ENCODE data around the gene PCAT6. TPM values are rescaled to one million over a fixed set of nuclear protein-coding genes. Genes with fewer than 3 reads are reported as not detected.

Gene PCAT6
- total RNA-seq, 4 donors from 2014 or later: 0.57 to 1.2 (median 1.1) TPM

DNA sequence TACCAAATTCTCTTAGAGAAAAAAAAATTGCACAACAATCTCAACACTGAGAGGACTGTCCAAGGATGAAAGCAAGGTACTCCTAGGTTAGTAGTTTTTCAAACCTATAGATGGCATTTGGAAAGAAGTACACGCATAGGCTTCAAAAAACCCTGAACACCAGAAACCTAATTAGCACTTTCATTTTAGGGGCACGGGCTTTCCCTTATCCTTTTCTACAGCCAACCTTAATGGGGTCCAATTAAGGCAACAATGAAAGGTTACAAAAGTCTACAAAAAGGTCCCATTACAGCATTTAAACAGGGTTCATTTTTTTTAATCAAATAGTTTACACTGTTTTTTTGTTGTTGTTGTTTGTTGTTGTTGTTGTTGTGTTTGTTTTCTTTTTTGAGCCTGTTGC lies 8.7 kb upstream of the PCAT6 start:
- intact Hi-C loops (cut with DNase I): no loop called here
- no peaks in the 10 kb centered on the region for H3K9me3 ChIP-seq
- TF ChIP-seq, protein P1, sequence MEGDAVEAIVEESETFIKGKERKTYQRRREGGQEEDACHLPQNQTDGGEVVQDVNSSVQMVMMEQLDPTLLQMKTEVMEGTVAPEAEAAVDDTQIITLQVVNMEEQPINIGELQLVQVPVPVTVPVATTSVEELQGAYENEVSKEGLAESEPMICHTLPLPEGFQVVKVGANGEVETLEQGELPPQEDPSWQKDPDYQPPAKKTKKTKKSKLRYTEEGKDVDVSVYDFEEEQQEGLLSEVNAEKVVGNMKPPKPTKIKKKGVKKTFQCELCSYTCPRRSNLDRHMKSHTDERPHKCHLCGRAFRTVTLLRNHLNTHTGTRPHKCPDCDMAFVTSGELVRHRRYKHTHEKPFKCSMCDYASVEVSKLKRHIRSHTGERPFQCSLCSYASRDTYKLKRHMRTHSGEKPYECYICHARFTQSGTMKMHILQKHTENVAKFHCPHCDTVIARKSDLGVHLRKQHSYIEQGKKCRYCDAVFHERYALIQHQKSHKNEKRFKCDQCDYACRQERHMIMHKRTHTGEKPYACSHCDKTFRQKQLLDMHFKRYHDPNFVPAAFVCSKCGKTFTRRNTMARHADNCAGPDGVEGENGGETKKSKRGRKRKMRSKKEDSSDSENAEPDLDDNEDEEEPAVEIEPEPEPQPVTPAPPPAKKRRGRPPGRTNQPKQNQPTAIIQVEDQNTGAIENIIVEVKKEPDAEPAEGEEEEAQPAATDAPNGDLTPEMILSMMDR (IDR thresholded peaks at IDR 0.05): no peak
- no peak for TF ChIP-seq POLR2A (IDR thresholded peaks at IDR 0.05)
- peaks cover 0 to 12% (median 0%) of the 10 kb centered on the region in 3 donors for H3K36me3 ChIP-seq
- H3K4me1 ChIP-seq: peaks cover 0 to 79% (median 19%) of the 10 kb centered on the region in 3 donors
- DNase-seq: no peak
- 68 to 91% methylated on average over 2 of the region's 2 CpGs for whole genome bisulfite sequencing, 2 donors
- H3K4me3 ChIP-seq: no peak overlapping the region
- no peak overlapping the region for H3K27ac ChIP-seq
- no peaks in the 10 kb centered on the region for H3K27me3 ChIP-seq

DNA sequence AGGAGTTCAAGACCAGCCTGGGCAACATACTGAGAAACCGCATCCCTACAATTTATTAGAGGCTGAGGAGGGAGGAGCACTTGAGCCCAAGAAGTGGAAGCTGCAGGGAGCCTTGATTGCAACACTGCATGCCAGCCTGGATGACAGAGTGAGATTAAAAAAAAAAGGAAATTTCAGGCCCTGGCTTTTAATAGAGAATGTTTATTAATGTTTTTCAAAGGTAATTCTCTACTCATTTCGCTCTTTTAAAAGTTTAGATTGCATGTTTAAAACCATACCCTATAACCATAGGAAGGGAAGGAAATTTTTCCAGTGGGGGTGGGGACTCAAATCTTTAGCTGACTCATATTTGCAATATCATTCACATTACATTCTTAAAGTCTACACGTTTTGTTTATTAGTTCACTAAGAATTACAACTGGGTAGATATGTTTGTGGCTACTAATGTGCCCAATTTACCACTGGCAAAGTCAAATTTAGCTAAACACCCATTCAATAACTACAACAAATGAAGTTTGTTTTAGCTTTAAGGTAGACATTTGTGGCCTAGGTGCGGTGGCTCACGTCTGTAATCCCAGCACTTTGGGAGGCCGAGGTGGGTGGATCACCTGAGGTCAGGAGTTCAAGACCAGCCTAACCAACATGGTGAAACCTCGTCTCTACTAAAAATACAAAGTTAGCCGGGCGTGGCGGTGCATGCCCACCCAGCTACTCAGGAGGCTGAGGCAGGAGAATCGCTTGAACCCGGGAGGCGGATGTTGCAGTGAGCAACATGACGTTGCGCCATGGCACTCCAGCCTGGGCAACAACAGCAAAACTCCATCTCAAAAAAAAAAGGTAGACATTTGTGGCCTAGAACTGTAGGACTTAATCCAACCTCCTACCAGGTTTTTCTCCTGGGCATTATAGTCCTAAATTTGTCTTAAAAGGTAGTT lies 7.5 kb upstream of the PCAT6 start:
- intact Hi-C loops (cut with DNase I): no loop called here
- no peak overlapping the region for H3K27ac ChIP-seq

DNA sequence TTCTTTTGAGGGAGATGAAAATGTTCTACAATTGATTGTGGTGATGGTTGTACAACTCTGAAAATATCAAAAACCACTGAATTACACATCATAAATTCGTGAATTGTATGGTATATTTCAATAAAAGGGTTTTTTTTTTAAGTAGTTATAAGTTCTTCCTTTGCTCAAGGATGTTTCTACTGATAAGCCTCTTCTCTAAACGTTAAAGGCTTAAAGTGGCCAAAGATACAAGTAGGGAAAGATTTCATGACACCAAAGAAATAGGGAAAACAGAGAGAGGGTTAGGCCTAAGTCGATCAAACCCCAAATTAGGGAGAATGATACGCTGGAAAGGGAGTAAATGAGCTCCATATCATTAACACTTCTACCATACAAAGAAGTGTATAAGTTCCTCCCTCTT lies 6.6 kb upstream of the PCAT6 start:
- no peak for DNase-seq
- no peaks in the 10 kb centered on the region for H3K9me3 ChIP-seq
- no peak overlapping the region for H3K4me3 ChIP-seq
- H3K27ac ChIP-seq: no peak overlapping the region
- no peaks in the 10 kb centered on the region for H3K27me3 ChIP-seq
- peaks cover 0 to 3% (median 0%) of the 10 kb centered on the region in 3 donors for H3K36me3 ChIP-seq
- no peak for TF ChIP-seq POLR2A (IDR thresholded peaks at IDR 0.05)
- TF ChIP-seq, protein P1 (IDR thresholded peaks at IDR 0.05): no peak
- intact Hi-C loops (cut with DNase I): no loop called here
- H3K4me1 ChIP-seq: peaks cover 0 to 72% (median 23%) of the 10 kb centered on the region in 3 donors
- 66 to 69% methylated on average over 4 of the region's 4 CpGs for WGBS, 2 donors

More for the DNA sequence above, 7.5 kb upstream of the PCAT6 start:
- no peak for DNase-seq
- Histone ChIP-seq H3K27me3 (no peaks in the 10 kb centered on the region), H3K36me3 (peaks cover 0 to 11% (median 0%) of the 10 kb centered on the region in 3 donors), H3K4me3 (no peak overlapping the region), H3K9me3 (no peaks in the 10 kb centered on the region), H3K4me1 (peaks cover 0 to 72% (median 19%) of the 10 kb centered on the region in 3 donors)
- TF ChIP-seq POLR2A (IDR thresholded peaks at IDR 0.05): no peak
- TF ChIP-seq, protein P1 (IDR thresholded peaks at IDR 0.05): no peak
- WGBS, 2 donors: 74 to 82% methylated on average over 10 to 15 of the region's 15 CpGs

DNA sequence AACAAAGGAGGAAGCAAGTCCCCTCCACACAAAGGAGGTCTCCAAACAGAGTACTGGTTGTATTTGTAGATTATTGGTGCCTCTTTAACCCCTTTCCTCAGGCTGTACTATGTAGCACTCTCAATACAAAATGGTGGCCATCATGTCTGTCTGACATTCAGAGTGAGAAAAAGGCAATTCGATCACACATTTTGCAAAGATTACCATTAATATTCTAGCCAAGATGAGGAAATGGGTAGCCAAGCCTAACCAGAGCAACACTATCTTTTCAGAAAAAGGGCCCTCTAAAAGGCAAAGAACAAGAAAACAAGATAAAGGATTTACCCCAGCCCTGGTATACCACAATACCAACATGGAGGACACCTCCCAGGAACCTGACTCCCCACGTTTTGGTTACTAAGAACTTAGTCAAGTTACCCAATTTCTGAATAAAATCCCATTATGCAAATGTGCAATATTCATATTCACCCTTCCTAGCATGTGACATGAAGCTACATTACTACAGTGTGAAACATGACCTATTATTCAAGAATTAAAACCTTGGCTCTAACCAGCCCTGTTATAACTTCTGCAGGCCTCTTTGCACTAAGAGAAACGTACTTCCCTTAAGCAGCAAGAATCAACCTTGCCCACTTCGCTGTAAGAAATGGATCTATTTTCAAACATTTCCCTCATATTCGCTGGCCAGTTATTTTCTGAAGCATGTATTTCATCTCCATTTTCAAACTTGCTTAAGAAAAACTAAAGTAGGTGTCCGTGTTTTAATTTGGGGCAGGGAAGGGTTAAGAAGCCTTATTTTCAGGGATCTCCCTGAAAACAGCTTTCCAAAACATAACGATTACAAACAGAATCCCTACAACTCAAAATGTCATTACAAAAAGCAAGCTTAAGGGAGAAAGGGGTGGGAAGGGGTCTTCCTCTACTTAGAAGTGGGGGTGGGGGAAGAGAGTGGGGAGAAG lies 4.6 kb upstream of the PCAT6 start:
- WGBS, 2 donors: 22 to 23% methylated on average over 7 of the region's 7 CpGs
- Histone ChIP-seq H3K9me3 (no peaks in the 10 kb centered on the region), H3K27me3 (no peaks in the 10 kb centered on the region), H3K36me3 (no peaks in the 10 kb centered on the region), H3K4me3 (peak overlapping the region; percentile 79 to 88 (median 80)), H3K4me1 (peaks cover 0 to 75% (median 23%) of the 10 kb centered on the region in 3 donors), H3K27ac (peak overlapping the region; percentile 90 to 95 (median 94))
- intact Hi-C loops (cut with DNase I): no loop called here
- TF ChIP-seq POLR2A (IDR thresholded peaks at IDR 0.05): no peak
- TF ChIP-seq, protein P1 (IDR thresholded peaks at IDR 0.05): no peak
- no peak for DNase-seq
